Endodermal cell (in vitro differentiated cells): Measurements from ENCODE around the gene MRPL51. TPM values are rescaled to one million over a fixed set of nuclear protein-coding genes. Genes with fewer than 3 reads are reported as not detected.

ENCODE experiments used
- DNase-seq: peaks from one replicate; pipeline ENCODE4 v3.0.0-alpha.2; 2017
- H3K27ac ChIP-seq: 2 replicates; pipeline ENCODE4 v1.5.1; 2013; ENCODE audit warnings: mild to moderate bottlenecking, low read depth, low read length, moderate library complexity
- H3K27me3 ChIP-seq: 2 replicates; pipeline ENCODE4 v1.6.1; 2013; ENCODE audit warnings: mild to moderate bottlenecking, low read length, moderate library complexity; ENCODE audit not compliant: insufficient read depth, control insufficient read depth, poor library complexity, severe bottlenecking
- H3K36me3 ChIP-seq: 2 replicates; pipeline ENCODE4 v1.7.0; 2013; ENCODE audit warnings: mild to moderate bottlenecking, low read length, moderate library complexity; ENCODE audit not compliant: control insufficient read depth, insufficient read depth
- H3K4me1 ChIP-seq: one replicate; pipeline ENCODE4 v1.7.0; 2013; ENCODE audit warnings: low read length; ENCODE audit not compliant: control insufficient read depth, insufficient read depth
- H3K4me3 ChIP-seq: 2 replicates; pipeline ENCODE4 v1.5.1; 2013; ENCODE audit warnings: mild to moderate bottlenecking, low read length, moderate library complexity
- H3K9ac ChIP-seq: 2 replicates; pipeline ENCODE4 v1.6.1; 2013; ENCODE audit warnings: mild to moderate bottlenecking, low read length, moderate library complexity; ENCODE audit not compliant: poor library complexity, severe bottlenecking; ENCODE audit errors: extremely low read depth
- H3K9me3 ChIP-seq: 2 replicates; pipeline ENCODE4 v1.6.1; 2013; ENCODE audit warnings: mild to moderate bottlenecking, low read length, moderate library complexity; ENCODE audit not compliant: control insufficient read depth
- H3K27ac Mint-ChIP-seq: 2 replicates; pipeline ENCODE4 v1.8.0; 2020; ENCODE audit warnings: mixed read lengths
- H3K27me3 Mint-ChIP-seq: 2 replicates; pipeline ENCODE4 v1.8.0; 2021; ENCODE audit warnings: mild to moderate bottlenecking, mixed read lengths; ENCODE audit not compliant: insufficient read depth
- H3K36me3 Mint-ChIP-seq: 2 replicates; pipeline ENCODE4 v1.8.0; 2020; ENCODE audit warnings: low read depth, mixed read lengths
- H3K4me1 Mint-ChIP-seq: 2 replicates; pipeline ENCODE4 v1.8.0; 2020; ENCODE audit warnings: mixed read lengths
- H3K4me3 Mint-ChIP-seq: 2 replicates; pipeline ENCODE4 v1.8.0; 2020; ENCODE audit warnings: mild to moderate bottlenecking, moderate library complexity, mixed read lengths
- H3K9me3 Mint-ChIP-seq: 2 replicates; pipeline ENCODE4 v1.8.0; 2020; ENCODE audit warnings: mild to moderate bottlenecking, mixed read lengths
- CTCF ChIP-seq: fragments of 200-600 bp; sonication (generic); conservative IDR thresholded peaks from 2 replicates; pipeline ENCODE4 v1.5.0; 2021; ENCODE audit warnings: antibody characterized with exemption, mild to moderate bottlenecking
- WGBS, 2 experiments: methylation state at CpG; one replicate each; pipeline versions ENCODE4 v1.1.5 to v1.1.7; 2013; ENCODE audit warnings: missing lambda C conversion rate in 2 of 2, mixed read lengths in 1 of 2; ENCODE audit not compliant: insufficient coverage in 1 of 2, insufficient read length in 1 of 2; 5-methylcytosine and 5-hydroxymethylcytosine counted together
- total RNA-seq, 2 donors: library from RNA; stranded (reverse); fragmentation: NEBNext Ultra II Directional in 1 of 2; extraction: Animal tissue kit (Norgen Biotek cat#: 25700) in 1 of 2; gene quantifications; 2 replicates in 1 of 2; 3 replicates in 1 of 2; pipeline ENCODE4 v1.2.1, GENCODE V29; 2021

MRPL51 gene
- total RNA-seq, 2 donors from 2014 or later, result 196 to 450 TPM

DNA sequence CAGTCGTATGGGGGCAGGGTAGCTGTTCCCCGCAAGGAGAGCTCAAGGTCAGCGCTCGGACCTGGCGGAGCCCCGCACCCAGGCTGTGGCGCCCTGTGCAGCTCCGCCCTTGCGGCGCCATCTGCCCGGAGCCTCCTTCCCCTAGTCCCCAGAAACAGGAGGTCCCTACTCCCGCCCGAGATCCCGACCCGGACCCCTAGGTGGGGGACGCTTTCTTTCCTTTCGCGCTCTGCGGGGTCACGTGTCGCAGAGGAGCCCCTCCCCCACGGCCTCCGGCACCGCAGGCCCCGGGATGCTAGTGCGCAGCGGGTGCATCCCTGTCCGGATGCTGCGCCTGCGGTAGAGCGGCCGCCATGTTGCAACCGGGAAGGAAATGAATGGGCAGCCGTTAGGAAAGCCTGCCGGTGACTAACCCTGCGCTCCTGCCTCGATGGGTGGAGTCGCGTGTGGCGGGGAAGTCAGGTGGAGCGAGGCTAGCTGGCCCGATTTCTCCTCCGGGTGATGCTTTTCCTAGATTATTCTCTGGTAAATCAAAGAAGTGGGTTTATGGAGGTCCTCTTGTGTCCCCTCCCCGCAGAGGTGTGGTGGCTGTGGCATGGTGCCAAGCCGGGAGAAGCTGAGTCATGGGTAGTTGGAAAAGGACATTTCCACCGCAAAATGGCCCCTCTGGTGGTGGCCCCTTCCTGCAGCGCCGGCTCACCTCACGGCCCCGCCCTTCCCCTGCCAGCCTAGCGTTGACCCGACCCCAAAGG lies 42.1 kb upstream of the MRPL51 start:
- H3K4me1 Mint-ChIP-seq, result peaks cover 35% of the 10 kb centered on the region
- H3K36me3 ChIP-seq, result peaks cover 60% of the 10 kb centered on the region
- peaks cover 66% of the 10 kb centered on the region for H3K36me3 Mint-ChIP-seq
- H3K9ac ChIP-seq, result peak overlapping the region; percentile 96
- H3K9me3 Mint-ChIP-seq, result no peaks in the 10 kb centered on the region
- H3K4me3 ChIP-seq, result peak overlapping the region; percentile 95
- peak overlapping the region; percentile 92 for H3K27ac ChIP-seq
- H3K9me3 ChIP-seq, result no peaks in the 10 kb centered on the region
- H3K27me3 ChIP-seq, result no peaks in the 10 kb centered on the region
- WGBS, 2 experiments, result 0 to 1% methylated on average over 27 to 52 of the region's 52 CpGs
- DNase-seq, result peak; percentile 89
- H3K4me1 ChIP-seq, result peaks cover 4% of the 10 kb centered on the region
- no peaks in the 10 kb centered on the region for H3K27me3 Mint-ChIP-seq
- peak overlapping the region; percentile 99 for H3K27ac Mint-ChIP-seq
- peak overlapping the region; percentile 96 for H3K4me3 Mint-ChIP-seq
- TF ChIP-seq CTCF, result peak; percentile 20

DNA sequence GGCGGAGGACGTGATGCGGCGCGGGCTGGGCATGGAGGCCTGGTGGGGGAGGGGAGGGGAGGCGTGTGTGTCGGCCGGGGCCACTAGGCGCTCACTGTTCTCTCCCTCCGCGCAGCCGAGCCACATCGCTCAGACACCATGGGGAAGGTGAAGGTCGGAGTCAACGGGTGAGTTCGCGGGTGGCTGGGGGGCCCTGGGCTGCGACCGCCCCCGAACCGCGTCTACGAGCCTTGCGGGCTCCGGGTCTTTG lies 41.6 kb upstream of the MRPL51 start:
- Mint-ChIP-seq H3K36me3 (peaks cover 68% of the 10 kb centered on the region), H3K4me3 (peak overlapping the region; percentile 96), H3K4me1 (peaks cover 32% of the 10 kb centered on the region), H3K9me3 (no peaks in the 10 kb centered on the region), H3K27me3 (no peaks in the 10 kb centered on the region), H3K27ac (peak overlapping the region; percentile 99)
- Histone ChIP-seq H3K27me3 (no peaks in the 10 kb centered on the region), H3K36me3 (peaks cover 65% of the 10 kb centered on the region), H3K27ac (peak overlapping the region; percentile 92), H3K4me3 (peak overlapping the region; percentile 95), H3K9me3 (no peaks in the 10 kb centered on the region), H3K4me1 (peaks cover 3% of the 10 kb centered on the region), H3K9ac (peak overlapping the region; percentile 96)
- DNase-seq, result no peak
- no peak for TF ChIP-seq CTCF
- 0% methylated on average over 10 to 23 of the region's 25 CpGs for WGBS, 2 experiments

- Histone ChIP-seq H3K9me3 (no peaks in the 10 kb centered on the region), H3K9ac (peak within 1 kb of the TSS; percentile 96), H3K4me3 (peak within 1 kb of the TSS; percentile 95), H3K27me3 (no peaks in the 10 kb centered on the region), H3K27ac (peak within 1 kb of the TSS; percentile 92), H3K4me1 (peaks cover 3% of the 10 kb centered on the region), H3K36me3 (peaks cover 69% of the 10 kb centered on the region)
- peak; percentile 98 for DNase-seq
- peak within 1 kb of the TSS; percentile 99 for H3K27ac Mint-ChIP-seq
- H3K4me1 Mint-ChIP-seq, result peaks cover 32% of the 10 kb centered on the region
- 0% methylated on average over 18 to 62 of the region's 62 CpGs for WGBS, 2 experiments
- H3K4me3 Mint-ChIP-seq, result peak within 1 kb of the TSS; percentile 96
- no peak for TF ChIP-seq CTCF
- peaks cover 69% of the 10 kb centered on the region for H3K36me3 Mint-ChIP-seq
- H3K9me3 Mint-ChIP-seq, result no peaks in the 10 kb centered on the region
- no peaks in the 10 kb centered on the region for H3K27me3 Mint-ChIP-seq
Observed at GRCh38 chr12:6533923-6534694, 41.0 kb upstream of the MRPL51 start, which contains the start of gene GAPDH. Gene GAPDH, plus strand, starts transcription at chr12:6534517. Its CDS starts 316 bp downstream, at chr12:6534833.
